Spleen (tissue), 11 donors: Measurements from ENCODE around the gene PARD6G. TPM values are rescaled to one million over a fixed set of nuclear protein-coding genes. Genes with fewer than 3 reads are reported as not detected.
A peak's percentile ranks its signal among the peaks of the same experiment; 100 is the strongest.

Experiments
- DNase-seq: peaks from one replicate; pipeline ENCODE4 v3.0.0-alpha.2; 2020
- H3K27ac ChIP-seq, 8 donors: fragments of 200-600 bp; sonication (generic) in 7 of 8; 1 replicate in 4 of 8; 2 replicates in 4 of 8; pipeline versions ENCODE4 v1.5.0 to v1.8.0; 2016 to 2021; ENCODE audit warnings: inconsistent platforms in 4 of 8, mild to moderate bottlenecking in 4 of 8, moderate library complexity in 1 of 8
- H3K27me3 ChIP-seq, 7 donors: fragments of 200-600 bp; sonication (generic) in 6 of 7; replicated peaks in 1 of 7; 1 replicate in 4 of 7; 2 replicates in 3 of 7; pipeline versions ENCODE4 v1.5.0 to v1.8.0; 2016 to 2021; ENCODE audit warnings: inconsistent platforms in 3 of 7, mild to moderate bottlenecking in 1 of 7
- H3K36me3 ChIP-seq, 6 donors: fragments of 200-600 bp; sonication (generic) in 5 of 6; 1 replicate in 4 of 6; 2 replicates in 2 of 6; pipeline versions ENCODE4 v1.5.0 to v1.8.0; 2016 to 2021; ENCODE audit warnings: inconsistent platforms in 2 of 6
- H3K4me1 ChIP-seq, 6 donors: fragments of 200-600 bp; sonication (generic) in 5 of 6; 1 replicate in 3 of 6; 2 replicates in 3 of 6; pipeline versions ENCODE4 v1.5.0 to v1.8.0; 2016 to 2021; ENCODE audit warnings: inconsistent platforms in 3 of 6
- H3K4me3 ChIP-seq, 8 donors: fragments of 200-600 bp; sonication (generic) in 7 of 8; 1 replicate in 4 of 8; 2 replicates in 4 of 8; pipeline versions ENCODE4 v1.5.0 to v1.8.0; 2016 to 2021; ENCODE audit warnings: inconsistent platforms in 4 of 8, mild to moderate bottlenecking in 4 of 8, moderate library complexity in 2 of 8
- H3K9me3 ChIP-seq, 8 donors: fragments of 200-600 bp; sonication (generic) in 7 of 8; 1 replicate in 4 of 8; 2 replicates in 4 of 8; pipeline versions ENCODE4 v1.5.0 to v1.8.0; 2016 to 2021; ENCODE audit warnings: inconsistent platforms in 4 of 8
- CTCF ChIP-seq, 11 experiments: fragments of 200-600 bp in 7 of 11; fragments of 450-650 bp in 4 of 11; sonication (generic) in 4 of 11; IDR thresholded peaks in 8 of 11; conservative IDR thresholded peaks in 3 of 11; 1 replicate in 7 of 11; 2 replicates in 4 of 11; pipeline versions ENCODE4 v1.4.0 to v1.8.0; 2016 to 2021; ENCODE audit warnings: antibody characterized with exemption in 11 of 11, inconsistent platforms in 4 of 11, mild to moderate bottlenecking in 1 of 11
- POLR2A ChIP-seq, 3 donors: fragments of 450-650 bp; IDR thresholded peaks; one replicate each; pipeline ENCODE4 v1.5.1; 2017; ENCODE audit warnings: antibody characterized with exemption in 3 of 3, mild to moderate bottlenecking in 1 of 3
- POLR2AphosphoS5 ChIP-seq, 3 donors: sonication (generic); formaldehyde crosslinking; IDR thresholded peaks; one replicate each; pipeline ENCODE4 v1.5.1; 2017; ENCODE audit warnings: antibody characterized with exemption in 3 of 3
- WGBS, 5 donors: extraction: QIAGEN DNeasy Blood & Tissue Kit in 3 of 5; methylation state at CpG; one replicate each; pipeline versions ENCODE4 v1.1.5 to v1.1.7; 2013 to 2018; 5-methylcytosine and 5-hydroxymethylcytosine counted together
- intact Hi-C: fragments of 100-400 bp; cut with DNase I; formaldehyde crosslinking; loops from one replicate; pipeline ENCODE4 v1.15.0; 2023; ENCODE audit warnings: low total_unique reads
- polyA plus RNA-seq, 3 donors: library from polyadenylated mRNA; stranded (reverse); fragments of 200-250 nt; gene quantifications; one replicate each; pipeline ENCODE4 v1.2.1, GENCODE V29; 2013
- total RNA-seq, 7 donors: library from RNA; depleted of rRNA in 3 of 7; stranded (reverse); fragments of >200 nt in 3 of 7; fragmentation: NEBNext Ultra II Directional in 4 of 7; extraction: Animal tissue kit (Norgen Biotek cat#: 25700) in 4 of 7; gene quantifications; one replicate each; pipeline versions ENCODE4 v1.1.0 to v1.2.1, GENCODE V29; 2016 to 2021
- donor health status: healthy with polysubstance abuse.
- donor health status: DM: no; HTN: no; CAD: no; lungs with moderate emphysema.
- donor health status: DM: no; HTN: no; CAD: no.
- donor health status: Bipolar disorder and iron deficiency.
- donor health status: healthy.
- donor health status: DM: no; HTN: no; CAD: no.
- donor health status: DM: yes; HTN: yes; CAD: no.

Gene PARD6G
- total and polyA plus RNA-seq, 10 donors = 0.30 to 6.8 (median 2.4) TPM

DNA sequence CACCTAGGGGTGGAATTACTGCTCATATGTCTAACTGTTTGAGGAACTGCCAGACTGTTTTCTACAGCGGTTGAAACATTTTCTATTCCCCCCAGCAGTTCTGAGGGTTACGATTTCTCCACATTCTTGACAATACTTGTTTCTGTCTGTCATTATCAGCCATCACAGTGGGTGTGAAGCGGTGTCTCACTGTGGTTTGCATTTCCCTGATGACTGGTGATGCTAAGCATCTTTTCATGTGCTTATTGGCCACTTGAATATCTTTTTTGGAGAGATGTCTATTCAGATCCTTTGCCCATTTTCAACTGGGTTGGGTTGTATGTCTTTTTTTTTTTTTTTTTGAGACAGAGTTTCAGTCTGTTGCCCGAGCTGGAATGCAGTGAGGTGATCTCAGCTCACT, 75.3 kb downstream of the PARD6G start:
- WGBS, 5 donors = 77 to 79% (median 78%) methylated on average over 4 of the region's 4 CpGs
- Histone ChIP-seq H3K9me3 (no peaks in the 10 kb centered on the region), H3K36me3 (no peaks in the 10 kb centered on the region), H3K27ac (no peak overlapping the region), H3K4me3 (no peak overlapping the region), H3K27me3 (peaks cover 0 to 67% (median 6%) of the 10 kb centered on the region in 7 donors), H3K4me1 (peaks cover 0 to 15% (median 7%) of the 10 kb centered on the region in 6 donors)
- DNase-seq = no peak
- TF ChIP-seq CTCF (IDR thresholded peaks at IDR 0.05 in 8 of 11, conservative IDR thresholded peaks at IDR 0.05 in 3 of 11) (no peak), POLR2AphosphoS5 (IDR thresholded peaks at IDR 0.05) (no peak), POLR2A (IDR thresholded peaks at IDR 0.05) (no peak)
- intact Hi-C loops = no loop called here

- Histone ChIP-seq H3K4me1 (peaks cover 0 to 15% (median 7%) of the 10 kb centered on the region in 6 donors), H3K36me3 (no peaks in the 10 kb centered on the region), H3K27me3 (peaks cover 0 to 67% (median 6%) of the 10 kb centered on the region in 7 donors), H3K4me3 (peak overlapping the region in 2 of 8 donors; percentile 16 to 45), H3K9me3 (peaks cover 0 to 1% (median under 1%) of the 10 kb centered on the region in 8 donors), H3K27ac (no peak overlapping the region)
- WGBS, 5 donors = 22 to 32% (median 29%) methylated on average over 19 to 23 of the region's 23 CpGs
- intact Hi-C loops = no loop called here
- peak in 1 of 3 donors; percentile 26 for TF ChIP-seq POLR2AphosphoS5 (IDR thresholded peaks at IDR 0.05)
- no peak for TF ChIP-seq POLR2A (IDR thresholded peaks at IDR 0.05)
- TF ChIP-seq CTCF (IDR thresholded peaks at IDR 0.05 in 8 of 11, conservative IDR thresholded peaks at IDR 0.05 in 3 of 11) = peak in 10 of 11 experiments; percentile 28 to 83 (median 64)
- no peak for DNase-seq
These were observed 76.1 kb downstream of the PARD6G start for GRCh38 chr18:80171054-80171872.

DNA sequence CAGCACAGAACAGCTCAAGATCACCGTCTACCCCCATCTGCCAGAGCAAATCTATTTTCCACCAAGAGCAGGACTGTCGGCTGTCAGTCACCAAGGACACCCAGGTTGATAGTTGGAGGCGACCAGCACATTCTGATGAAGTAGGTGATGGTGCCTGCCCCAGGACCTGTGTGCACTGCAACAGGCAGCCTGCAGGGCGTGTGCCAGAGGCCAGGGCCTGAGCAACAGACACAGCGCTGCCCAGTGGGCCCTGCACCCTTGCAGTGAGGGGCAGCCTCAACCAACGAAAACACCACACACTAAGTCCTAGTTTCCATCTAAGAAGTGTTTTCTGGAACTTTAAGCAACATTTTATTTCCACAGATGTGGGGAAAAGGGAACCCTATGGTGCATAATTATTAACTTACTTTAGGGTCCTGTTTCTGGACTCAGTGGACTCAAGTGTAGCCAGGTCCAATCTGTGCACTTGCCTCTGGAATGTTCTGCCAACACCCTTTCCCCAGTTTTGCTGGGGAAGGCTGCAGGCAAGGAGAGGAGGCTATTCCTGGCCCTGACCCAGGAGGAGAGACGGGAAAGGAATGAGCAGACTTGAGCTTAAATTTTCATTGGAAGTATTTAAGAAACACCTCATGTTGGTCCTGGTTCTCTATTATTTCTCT, 76.8 kb downstream of the PARD6G start:
- intact Hi-C loops = no loop called here
- H3K4me3 ChIP-seq = no peak overlapping the region
- TF ChIP-seq POLR2A (IDR thresholded peaks at IDR 0.05) = no peak
- no peak for TF ChIP-seq CTCF (IDR thresholded peaks at IDR 0.05 in 8 of 11, conservative IDR thresholded peaks at IDR 0.05 in 3 of 11)
- TF ChIP-seq POLR2AphosphoS5 (IDR thresholded peaks at IDR 0.05) = no peak
- WGBS, 5 donors = 84 to 93% (median 90%) methylated on average over 7 of the region's 7 CpGs
- no peaks in the 10 kb centered on the region for H3K36me3 ChIP-seq
- peaks cover 0 to 67% (median 6%) of the 10 kb centered on the region in 7 donors for H3K27me3 ChIP-seq
- no peak for DNase-seq
- H3K4me1 ChIP-seq = peaks cover 0 to 15% (median 7%) of the 10 kb centered on the region in 6 donors
- H3K27ac ChIP-seq = no peak overlapping the region
- H3K9me3 ChIP-seq = peaks cover 0 to 9% (median 7%) of the 10 kb centered on the region in 8 donors

DNA sequence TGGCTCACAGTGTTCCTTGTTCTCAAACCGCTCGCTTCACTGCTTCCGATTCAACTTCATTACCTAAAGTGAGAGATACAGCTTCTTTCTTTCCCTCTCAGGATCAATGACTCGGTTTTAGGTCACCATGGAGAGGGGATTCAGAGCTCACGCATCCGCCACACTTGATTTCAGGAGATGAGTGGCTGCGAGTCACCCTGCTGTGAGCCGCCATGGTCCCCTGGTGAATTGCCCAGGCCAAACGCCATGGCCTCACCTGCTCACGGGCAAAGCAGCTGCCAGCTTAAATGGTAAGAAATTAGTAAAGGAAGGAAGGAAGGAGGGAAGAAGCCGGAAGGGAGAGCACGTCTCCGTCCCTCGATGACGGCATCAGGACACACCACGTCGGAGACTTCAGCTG, 77.7 kb downstream of the PARD6G start:
- DNase-seq = no peak
- WGBS, 5 donors = 88 to 91% (median 89%) methylated on average over 17 of the region's 17 CpGs
- intact Hi-C loops = no loop called here

More for the DNA sequence above, 77.7 kb downstream of the PARD6G start:
- H3K27me3 ChIP-seq = peaks cover 0 to 62% (median 6%) of the 10 kb centered on the region in 7 donors
- peaks cover 2 to 18% (median 16%) of the 10 kb centered on the region in 8 donors for H3K9me3 ChIP-seq
- H3K27ac ChIP-seq = no peak overlapping the region
- H3K4me1 ChIP-seq = peaks cover 0 to 15% (median 7%) of the 10 kb centered on the region in 6 donors
- H3K36me3 ChIP-seq = no peaks in the 10 kb centered on the region
- TF ChIP-seq POLR2A (IDR thresholded peaks at IDR 0.05) (no peak), POLR2AphosphoS5 (IDR thresholded peaks at IDR 0.05) (no peak), CTCF (IDR thresholded peaks at IDR 0.05 in 8 of 11, conservative IDR thresholded peaks at IDR 0.05 in 3 of 11) (no peak)
- H3K4me3 ChIP-seq = no peak overlapping the region
